GM12873 (cell line): ENCODE measurements around the gene CDK10.

Experiments
- CTCF ChIP-seq: IDR thresholded peaks from 2 replicates; pipeline ENCODE4 v1.5.1; 2012; ENCODE audit warnings: low read depth, mild to moderate bottlenecking, moderate library complexity, low read length, control low read depth; ENCODE audit not compliant: insufficient read depth; ENCODE audit errors: missing control alignments

The CDK10 gene

GRCh38 chr16:89716916-89717687, 30.6 kb downstream of the CDK10 start:
- TF ChIP-seq CTCF = no peak

DNA sequence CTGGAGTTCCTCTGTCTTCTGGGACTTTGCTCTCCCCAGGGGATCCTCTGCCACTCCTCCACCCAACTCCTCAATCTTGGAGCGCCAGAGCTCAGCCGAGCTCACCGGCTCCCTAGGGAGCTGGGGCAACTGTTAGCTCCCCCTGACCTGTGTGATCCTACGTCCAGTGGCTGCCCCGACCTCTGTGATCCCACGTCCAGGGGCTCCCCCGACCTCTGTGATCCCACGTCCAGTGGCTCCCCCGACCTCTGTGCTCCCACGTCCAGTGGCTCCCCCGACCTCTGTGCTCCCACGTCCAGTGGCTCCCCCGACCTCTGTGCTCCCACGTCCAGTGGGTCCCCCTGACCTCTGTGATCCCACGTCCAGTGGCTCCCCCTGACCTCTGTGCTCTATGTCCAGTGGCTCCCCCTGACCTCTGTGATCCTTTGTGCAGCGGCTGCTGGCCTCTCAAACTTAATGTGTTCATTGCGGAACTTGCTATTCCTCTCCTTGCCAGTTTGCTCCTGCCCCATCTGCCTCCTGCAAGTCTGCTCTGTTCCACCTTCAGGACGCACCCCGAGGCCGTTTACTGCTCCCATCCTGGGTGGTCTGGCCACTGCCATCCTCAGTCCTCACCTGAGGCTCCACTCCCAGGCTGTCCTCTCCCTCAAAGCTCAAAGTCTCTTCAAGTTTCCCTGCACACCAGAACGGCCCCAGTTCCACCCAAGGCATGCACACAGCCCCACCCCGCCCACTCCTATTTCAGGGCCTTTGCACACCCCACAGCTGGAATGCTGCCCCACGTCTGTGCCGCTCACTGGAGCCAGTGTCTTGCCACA, 31.4 kb downstream of the CDK10 start:
- TF ChIP-seq CTCF = no peak

- TF ChIP-seq CTCF = no peak
Observed at GRCh38 chr16:89720551-89720812, 34.0 kb downstream of the CDK10 start.

- no peak for TF ChIP-seq CTCF
Observed at GRCh38 chr16:89720813-89721545, 34.5 kb downstream of the CDK10 start, which contains the start of the genes VPS9D1 and ZNF276. Gene VPS9D1, minus strand, starts transcription at chr16:89720898. Its CDS starts 37 bp downstream, at chr16:89720861. Gene ZNF276, plus strand, starts transcription at chr16:89721537. Its CDS starts 104 bp downstream, at chr16:89721641.

DNA sequence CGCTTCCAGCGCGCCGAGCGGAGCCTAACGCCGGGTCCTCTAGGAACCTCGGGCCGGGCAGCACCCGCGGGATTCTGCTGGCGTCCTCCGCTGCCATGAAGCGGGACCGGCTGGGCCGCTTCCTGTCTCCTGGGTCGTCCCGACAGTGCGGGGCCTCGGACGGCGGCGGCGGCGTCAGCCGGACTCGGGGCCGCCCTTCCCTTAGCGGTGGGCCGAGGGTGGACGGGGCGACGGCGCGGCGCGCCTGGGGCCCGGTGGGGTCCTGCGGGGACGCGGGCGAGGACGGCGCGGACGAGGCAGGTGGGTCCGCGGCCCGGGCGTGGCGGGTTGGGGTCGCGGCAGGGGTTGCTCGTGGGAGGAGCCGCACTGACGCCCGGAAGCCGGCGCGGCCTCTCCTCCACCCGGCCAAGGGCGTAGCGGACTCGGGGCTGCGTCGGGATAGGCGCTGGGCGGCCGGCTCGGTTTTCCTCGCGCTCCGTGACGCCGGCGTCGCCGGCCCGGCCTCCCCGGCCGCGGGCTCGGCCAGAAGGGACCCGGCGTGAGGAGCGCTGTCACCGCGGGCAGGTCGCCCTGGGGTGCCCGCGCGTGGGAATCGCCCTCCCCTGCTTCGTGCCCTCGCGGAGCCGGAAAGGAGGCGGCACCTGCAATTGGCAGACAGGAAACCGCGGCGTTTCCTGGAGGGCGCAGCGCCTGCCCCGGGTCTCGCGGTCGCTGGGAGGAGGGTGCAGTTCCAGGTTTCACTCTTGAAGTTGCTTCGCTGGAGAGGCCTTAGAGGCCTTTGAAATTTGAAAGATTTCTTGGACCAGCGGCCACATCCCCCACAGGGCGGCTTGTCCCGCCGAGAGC, 35.3 kb downstream of the CDK10 start:
- TF ChIP-seq CTCF = no peak

DNA sequence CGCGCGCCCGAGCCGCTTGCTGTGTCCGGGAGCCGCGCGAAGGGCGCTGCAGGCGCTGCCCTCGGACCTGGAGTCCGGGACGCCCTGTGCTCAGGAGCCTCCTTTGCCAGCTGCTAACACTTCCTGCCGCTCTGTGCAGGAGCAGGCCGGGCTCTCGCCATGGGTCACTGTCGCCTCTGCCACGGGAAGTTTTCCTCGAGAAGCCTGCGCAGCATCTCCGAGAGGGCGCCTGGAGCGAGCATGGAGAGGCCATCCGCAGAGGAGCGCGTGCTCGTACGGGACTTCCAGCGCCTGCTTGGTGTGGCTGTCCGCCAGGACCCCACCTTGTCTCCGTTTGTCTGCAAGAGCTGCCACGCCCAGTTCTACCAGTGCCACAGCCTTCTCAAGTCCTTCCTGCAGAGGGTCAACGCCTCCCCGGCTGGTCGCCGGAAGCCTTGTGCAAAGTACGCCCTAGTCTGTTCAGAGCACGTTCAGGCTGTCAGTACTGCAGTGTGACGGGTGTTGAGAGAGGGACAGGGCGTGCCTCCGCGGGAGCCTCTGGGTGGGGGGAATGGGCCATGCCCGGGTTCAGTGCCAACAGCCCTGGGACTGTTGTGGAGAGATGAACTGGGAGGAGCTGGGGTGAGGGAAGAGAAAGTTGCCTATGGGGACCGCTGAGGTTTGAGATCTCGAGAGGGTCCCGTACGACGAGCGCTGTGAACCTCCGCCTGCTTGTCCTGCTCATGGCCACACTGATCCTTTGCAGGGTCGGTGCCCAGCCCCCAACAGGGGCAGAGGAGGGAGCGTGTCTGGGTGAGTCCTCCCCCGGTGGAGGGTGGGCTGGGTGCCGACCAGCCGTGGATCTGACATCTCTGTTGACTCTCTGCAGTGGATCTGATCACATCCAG, 36.1 kb downstream of the CDK10 start:
- no peak for TF ChIP-seq CTCF
